Right kidney (tissue), 1 donor: ENCODE measurements around the gene BPNT1.
"Not testable (repeated sequence)": the region's sequence is repeated elsewhere in the genome, so short reads cannot be mapped to it uniquely, and the experiment has no call there.

Experiments
- DNase-seq: peaks from one replicate; pipeline ENCODE4 v3.0.0-alpha.2; 2016

BPNT1 gene

GRCh38 chr1:220084460-220084859 lies 5.1 kb downstream of the BPNT1 start:
- no peak for DNase-seq

GRCh38 chr1:220077887-220078286 lies 11.7 kb downstream of the BPNT1 start:
- no peak for DNase-seq

DNA sequence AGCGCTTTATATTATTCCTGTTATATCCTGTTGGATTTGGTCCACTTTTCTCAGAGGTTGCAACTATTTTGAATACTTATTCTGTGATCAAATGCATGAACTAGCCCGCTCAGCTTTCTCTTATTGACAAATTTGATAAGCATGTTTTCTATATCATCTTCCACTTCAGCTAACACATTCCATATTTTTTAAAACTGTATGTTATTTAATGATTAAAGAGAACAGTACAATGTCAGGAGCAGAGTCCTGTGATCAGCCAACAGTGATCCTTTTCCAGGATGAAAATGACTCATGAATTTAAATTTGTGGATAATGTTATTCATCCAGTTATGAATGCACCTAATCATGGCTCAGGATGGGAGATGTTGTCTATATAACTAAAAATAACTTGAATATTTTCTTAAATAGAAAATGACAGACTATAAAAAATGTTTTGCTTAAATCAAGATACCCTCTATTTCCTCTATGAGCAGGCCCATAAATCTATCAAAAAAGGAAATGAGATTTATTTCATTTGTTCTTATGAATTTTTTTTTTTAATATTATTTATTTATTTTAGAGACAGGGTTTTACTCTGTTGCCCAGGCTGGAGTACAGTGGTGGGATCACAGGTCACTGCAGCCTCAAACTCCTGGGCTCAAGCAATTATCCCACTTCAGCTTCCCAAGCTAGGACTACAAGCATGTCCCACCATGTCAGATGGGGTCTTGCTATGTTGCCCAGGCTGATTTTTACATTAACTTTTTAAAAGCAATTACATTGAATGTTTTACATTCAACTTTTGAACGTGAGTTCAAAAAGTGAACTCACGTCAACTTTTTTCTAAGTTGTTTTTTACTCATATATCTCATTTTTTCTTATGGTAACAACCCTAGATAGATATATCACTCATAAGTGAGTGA lies 12.5 kb downstream of the BPNT1 start:
- DNase-seq: no peak

DNA sequence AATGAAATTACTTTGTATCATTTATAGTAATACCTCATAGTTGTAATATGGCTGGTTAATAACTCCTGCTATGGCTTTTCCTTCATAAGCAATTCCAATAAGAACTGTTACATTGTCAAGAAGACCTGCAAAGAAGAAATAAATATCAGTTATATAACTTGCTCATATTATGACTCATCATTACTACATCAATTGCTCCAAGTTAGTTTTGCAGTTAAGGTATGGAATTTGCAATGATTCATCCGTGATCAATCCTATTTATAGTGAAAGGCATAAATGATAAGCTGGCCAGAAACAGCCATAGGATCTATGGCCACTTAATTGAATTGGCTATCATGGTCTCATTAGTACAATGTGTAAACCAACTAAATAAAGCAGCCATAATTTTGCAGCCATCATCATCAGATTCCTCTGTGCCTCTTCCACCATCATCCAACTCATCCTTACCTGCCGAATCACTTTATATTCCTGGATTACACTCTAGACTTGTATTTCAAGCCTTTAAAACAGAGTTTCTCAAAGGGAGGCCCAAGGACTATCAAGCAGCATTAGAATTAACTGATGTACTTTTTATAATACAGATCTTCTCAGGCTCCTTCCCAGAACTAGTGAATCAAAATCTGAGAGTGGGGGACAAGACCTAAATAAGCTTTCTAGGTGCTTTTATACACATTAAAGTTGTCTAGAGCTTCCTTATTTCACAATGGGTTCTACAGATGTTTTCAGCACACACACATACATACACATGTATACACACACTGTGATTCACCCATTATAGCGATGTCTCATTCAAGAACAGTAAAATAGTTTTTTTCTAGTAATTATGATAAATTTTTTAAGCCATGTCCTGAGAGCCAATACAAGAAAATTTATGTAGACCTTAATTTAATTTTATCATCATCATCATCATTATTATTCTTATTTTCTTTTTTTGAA lies 22.1 kb downstream of the BPNT1 start:
- no peak for DNase-seq

DNA sequence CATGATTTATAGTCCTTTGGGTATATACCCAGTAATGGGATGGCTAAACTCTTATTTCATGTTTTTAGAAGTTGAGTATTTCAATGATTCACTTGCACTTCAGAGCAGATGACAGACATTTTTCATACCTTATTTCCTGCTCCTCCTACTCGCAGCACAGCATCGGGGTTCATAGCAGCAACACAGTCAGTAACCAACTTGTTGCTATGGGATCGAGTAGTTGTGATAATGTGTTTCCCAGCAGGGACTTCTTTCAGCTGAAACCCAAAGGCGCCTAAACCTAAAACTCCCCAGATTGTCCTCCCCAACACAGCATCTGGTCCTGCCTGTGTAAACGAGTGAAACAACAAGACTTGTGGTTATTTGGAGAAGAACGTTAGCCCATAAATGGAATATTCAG lies 27.0 kb downstream of the BPNT1 start:
- DNase-seq: no peak

- no peak for DNase-seq
These were observed 28.7 kb downstream of the BPNT1 start for GRCh38 chr1:220060876-220061275.

DNA sequence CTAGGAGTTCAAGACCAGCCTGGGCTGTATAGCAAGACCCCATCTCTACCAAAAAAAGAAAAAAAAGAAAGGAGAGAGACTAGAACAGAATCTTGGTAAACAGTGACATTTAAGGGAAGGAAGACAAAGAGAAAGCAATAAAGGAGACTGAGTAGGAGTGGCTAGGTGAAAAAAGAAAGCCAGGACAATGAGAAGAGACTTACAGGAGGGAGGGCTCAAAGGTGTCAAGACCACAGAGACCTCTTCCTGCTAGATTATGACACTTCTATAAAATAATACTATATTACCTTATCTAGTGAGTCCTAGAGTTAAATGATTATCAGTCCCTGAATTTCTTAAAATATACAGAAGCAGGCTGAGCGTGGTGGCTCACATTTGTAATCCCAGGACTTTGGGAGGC lies 33.2 kb downstream of the BPNT1 start:
- DNase-seq: no peak

GRCh38 chr1:220046052-220046930 lies 43.3 kb downstream of the BPNT1 start, which contains the start of gene EPRS1:
EPRS1 (minus strand) TSS chr1:220046505; CDS start chr1:220046388, 117 bp downstream.
- peak; percentile 88 for DNase-seq

- no peak for DNase-seq
These were observed 44.1 kb downstream of the BPNT1 start for GRCh38 chr1:220045356-220046051.

- DNase-seq: no peak
These were observed 44.8 kb downstream of the BPNT1 start for GRCh38 chr1:220044678-220045355.

DNA sequence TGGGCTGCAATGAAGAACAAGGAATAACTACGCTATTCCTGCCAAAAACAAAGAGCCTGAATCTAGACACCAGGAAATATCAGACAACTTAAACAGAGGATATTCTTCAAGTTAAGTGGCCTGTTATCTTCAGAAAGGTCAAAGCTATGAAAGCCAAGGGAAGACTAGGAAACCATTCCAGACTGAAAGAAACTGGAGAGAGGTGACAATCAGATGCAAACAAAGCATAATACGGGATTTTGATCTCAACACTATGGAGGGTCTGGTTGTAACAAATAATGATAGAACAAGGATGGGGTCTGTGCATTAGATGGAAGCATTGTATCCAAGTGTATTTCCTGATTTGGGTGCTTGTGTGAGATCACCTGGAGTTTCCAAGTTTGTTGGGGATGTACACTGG lies 45.9 kb downstream of the BPNT1 start:
- no peak for DNase-seq

DNA sequence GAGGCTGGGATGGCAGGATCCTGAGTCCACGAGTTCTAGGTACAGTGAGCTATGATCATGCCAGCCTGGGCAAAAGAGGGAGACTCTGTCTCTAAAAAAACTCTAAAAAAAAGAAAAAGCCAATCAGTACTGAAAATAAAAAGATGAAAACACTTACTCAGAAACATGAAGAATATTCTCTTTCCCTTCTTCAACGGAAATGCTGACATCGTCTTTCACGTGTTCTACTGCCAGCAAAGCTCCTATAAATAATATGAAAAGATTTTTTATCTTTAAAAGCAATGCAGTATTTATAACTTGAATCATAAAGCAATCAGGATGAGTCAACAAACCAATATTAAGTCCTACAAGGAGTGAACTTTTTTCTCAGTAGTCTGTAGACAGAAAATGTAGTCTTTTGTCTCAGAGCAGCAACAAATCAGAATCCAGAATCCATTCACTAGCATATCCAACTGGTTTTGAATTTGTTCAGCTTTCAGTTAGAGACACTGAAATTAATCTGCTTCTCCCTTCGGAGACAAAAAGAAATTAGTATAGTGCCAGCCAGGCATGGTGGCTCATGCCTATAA lies 49.5 kb downstream of the BPNT1 start:
- no peak for DNase-seq

DNA sequence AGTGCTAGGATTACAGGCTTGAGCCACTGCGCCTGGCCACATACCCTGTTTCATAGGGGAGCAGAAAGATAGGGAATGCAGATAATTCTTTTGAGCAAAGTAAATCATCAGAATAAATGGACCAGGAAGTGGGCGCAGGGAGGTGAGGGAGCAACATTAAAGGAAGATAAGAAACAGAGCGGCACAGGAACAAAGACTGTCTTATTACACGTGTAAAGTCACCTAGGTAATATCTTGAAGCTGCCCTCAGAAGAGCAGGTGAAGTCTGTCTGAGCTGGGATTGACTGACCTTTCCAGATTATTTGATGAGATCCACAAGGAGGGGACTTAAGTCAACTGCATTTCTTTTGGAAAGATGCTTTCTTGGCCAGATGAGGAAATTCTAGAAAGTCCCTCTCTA lies 50.9 kb downstream of the BPNT1 start:
- no peak for DNase-seq

DNA sequence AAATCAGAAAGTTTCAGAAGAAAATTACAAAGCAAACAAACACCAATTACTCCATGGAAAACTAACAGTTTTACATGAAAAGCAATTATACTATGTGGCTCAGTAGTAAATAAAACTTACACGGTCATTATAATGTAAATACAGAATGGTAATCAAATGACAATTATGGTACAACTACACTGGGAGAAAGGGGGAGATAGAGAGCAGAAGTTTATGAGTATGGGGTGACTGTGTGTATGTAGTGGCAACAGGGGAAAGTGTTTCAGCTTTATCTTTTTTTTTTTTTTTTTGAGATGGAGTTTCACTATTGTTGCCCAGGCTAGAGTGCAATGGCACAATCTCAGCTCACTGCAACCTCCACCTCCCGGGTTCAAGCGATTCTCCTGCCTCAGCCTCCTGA lies 51.8 kb downstream of the BPNT1 start:
- not testable (repeated sequence) for DNase-seq

- DNase-seq: no peak
These were observed 56.7 kb downstream of the BPNT1 start for GRCh38 chr1:220032911-220033310.

- no peak for DNase-seq
These were observed 58.3 kb downstream of the BPNT1 start for GRCh38 chr1:220031287-220031686.

DNA sequence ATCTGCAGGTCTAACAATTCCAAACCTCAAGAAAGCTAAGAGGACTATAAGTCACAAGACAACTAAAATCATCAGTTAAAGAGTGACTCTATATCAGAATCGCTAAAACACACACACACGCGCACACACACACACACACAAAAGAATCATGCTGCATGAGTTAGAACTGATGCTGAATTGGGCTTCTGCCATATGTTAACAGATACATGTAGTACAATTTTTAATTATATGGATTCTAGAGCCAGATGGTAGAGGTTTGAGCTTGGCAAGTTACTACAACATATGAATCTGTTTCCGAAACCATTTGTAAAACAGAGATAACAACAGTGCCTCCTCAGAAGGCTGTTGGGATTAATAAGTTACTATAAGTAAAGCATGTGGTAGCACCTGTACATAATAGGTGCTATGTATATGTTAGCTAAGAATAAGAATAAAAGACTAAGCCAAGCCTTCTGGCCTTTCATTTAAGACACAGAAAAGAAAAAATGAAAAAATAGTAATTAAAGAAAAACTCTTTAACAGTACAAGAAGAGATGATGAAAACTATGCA lies 61.2 kb downstream of the BPNT1 start:
- no peak for DNase-seq

DNA sequence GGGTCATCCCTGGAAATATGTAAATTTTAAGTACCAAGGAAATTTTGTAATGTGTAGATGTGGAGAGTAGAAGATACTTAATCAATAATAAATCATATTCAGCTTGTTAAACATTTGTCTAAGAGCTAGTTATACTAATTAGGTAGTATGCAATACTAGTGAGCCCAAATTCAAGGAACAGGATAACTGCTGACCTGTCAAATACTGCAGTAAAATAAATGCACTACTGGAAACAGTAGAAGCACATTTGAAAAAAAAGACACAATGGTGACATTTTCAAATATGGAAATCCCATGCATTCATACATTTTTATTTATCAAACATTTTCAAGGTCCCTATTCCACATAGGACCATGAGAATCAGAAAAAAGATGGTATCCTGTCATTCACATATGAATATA lies 70.5 kb downstream of the BPNT1 start:
- no peak for DNase-seq

DNA sequence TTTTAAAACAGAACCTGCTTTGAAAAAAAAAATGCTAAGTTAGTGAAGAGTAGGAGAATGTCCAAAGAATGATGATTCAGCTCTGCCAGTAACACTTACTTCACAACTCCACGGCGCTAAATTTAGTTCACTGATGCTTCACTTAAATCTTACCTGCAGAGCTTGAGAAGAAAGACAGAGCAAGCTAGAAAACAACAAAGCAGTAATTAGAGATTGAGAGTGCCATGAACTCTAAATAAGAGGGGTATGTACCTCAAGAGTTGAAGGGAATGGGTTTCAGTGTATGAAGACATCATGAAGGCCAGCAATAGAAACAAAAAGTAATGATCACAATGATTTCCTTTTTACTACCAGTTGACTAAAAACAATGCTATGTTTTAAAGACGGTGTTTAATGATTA lies 76.1 kb downstream of the BPNT1 start:
- DNase-seq: no peak

- DNase-seq: no peak
These were observed 77.3 kb downstream of the BPNT1 start for GRCh38 chr1:220012259-220012658.
